GM21576 (cell line): Measurements from ENCODE around the gene USH2A.

ENCODE experiments used
- ATAC-seq: cut with Tn5 transposase; IDR thresholded peaks from one replicate; pipeline ENCODE4 v1.9.1; 2021; ENCODE audit warnings: mild to moderate bottlenecking, moderate library complexity; ENCODE audit not compliant: unreplicated experiment

Gene USH2A

GRCh38 chr1:215744419-215744818 lies 678.8 kb downstream of the USH2A start:
- no peak for ATAC-seq

GRCh38 chr1:215739025-215739424 lies 684.2 kb downstream of the USH2A start:
- no peak for ATAC-seq

GRCh38 chr1:215731699-215732098 lies 691.5 kb downstream of the USH2A start:
- ATAC-seq: no peak

GRCh38 chr1:215730600-215730999 lies 692.6 kb downstream of the USH2A start:
- ATAC-seq: no peak

- no peak for ATAC-seq
These were observed 695.1 kb downstream of the USH2A start for GRCh38 chr1:215728169-215728568.

- no peak for ATAC-seq
These were observed 703.1 kb downstream of the USH2A start for GRCh38 chr1:215720126-215720525.

GRCh38 chr1:215719552-215719951 lies 703.7 kb downstream of the USH2A start:
- no peak for ATAC-seq

- no peak for ATAC-seq
These were observed 704.5 kb downstream of the USH2A start for GRCh38 chr1:215718575-215719287.

- ATAC-seq: no peak
These were observed 705.4 kb downstream of the USH2A start for GRCh38 chr1:215717677-215718426.

- no peak for ATAC-seq
These were observed 712.4 kb downstream of the USH2A start for GRCh38 chr1:215710899-215711225.

- peak; percentile 89 for ATAC-seq
These were observed 713.0 kb downstream of the USH2A start for GRCh38 chr1:215710036-215710898.

GRCh38 chr1:215704089-215704860 lies 719.0 kb downstream of the USH2A start:
- ATAC-seq: no peak

GRCh38 chr1:215682232-215682631 lies 741.0 kb downstream of the USH2A start:
- ATAC-seq: no peak

GRCh38 chr1:215681041-215681440 lies 742.2 kb downstream of the USH2A start:
- ATAC-seq: no peak

GRCh38 chr1:215679231-215679630 lies 744.0 kb downstream of the USH2A start:
- ATAC-seq: no peak

GRCh38 chr1:215677112-215677511 lies 746.1 kb downstream of the USH2A start:
- no peak for ATAC-seq

- no peak for ATAC-seq
These were observed 749.3 kb downstream of the USH2A start for GRCh38 chr1:215673943-215674342.

- no peak for ATAC-seq
These were observed 750.8 kb downstream of the USH2A start for GRCh38 chr1:215672482-215672881.

GRCh38 chr1:215669806-215670491 lies 753.3 kb downstream of the USH2A start:
- no peak for ATAC-seq

- no peak for ATAC-seq
These were observed 755.5 kb downstream of the USH2A start for GRCh38 chr1:215667761-215668160.
